ENCODE measurements around the gene FHIT. TPM values are rescaled to one million over a fixed set of nuclear protein-coding genes. Genes with fewer than 3 reads are reported as not detected.

FHIT gene
- total RNA-seq, 2 donors from 2014 or later, result 6.8 to 12.3 TPM

DNA sequence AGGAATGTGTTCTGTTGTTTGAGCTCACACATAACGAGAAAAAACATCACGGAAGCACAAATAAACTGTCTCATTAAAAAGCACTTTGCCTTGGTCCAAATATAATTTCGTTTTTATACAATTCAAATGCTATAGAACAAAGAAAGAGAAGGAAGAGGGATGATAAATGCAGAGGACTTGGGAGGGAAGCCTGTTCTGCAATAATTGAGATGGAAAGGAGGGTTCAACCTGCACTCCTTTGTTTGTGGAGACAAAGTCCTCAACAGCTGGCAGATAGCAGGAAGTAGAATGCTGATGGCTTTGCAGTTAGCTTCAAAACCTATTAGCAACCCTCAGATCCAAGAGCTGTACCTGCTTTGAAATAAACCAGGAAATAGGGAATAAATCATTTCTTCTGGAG is 1010.8 kb downstream of the FHIT start:
- Mint-ChIP-seq H3K4me3 (no peak overlapping the region), H3K4me1 (peaks cover 16% of the 10 kb centered on the region), H3K27ac (no peak overlapping the region), H3K9me3 (no peaks in the 10 kb centered on the region), H3K36me3 (ENCODE audit: low read depth) (no peaks in the 10 kb centered on the region), H3K27me3 (ENCODE audit: insufficient read depth) (no peaks in the 10 kb centered on the region)
- no peaks in the 10 kb centered on the region for H3K36me3 ChIP-seq (ENCODE audit: control insufficient read depth, insufficient read depth, low read length)
- 86% methylated on average over 2 of the region's 3 CpGs; no CpG with 5 or more reads in 1 of the 2 experiments for WGBS, 2 experiments (ENCODE audit: insufficient coverage in 1 of 2, insufficient read length in 1 of 2)
- H3K27me3 ChIP-seq (ENCODE audit: control insufficient read depth, insufficient read depth, low read length, poor library complexity, severe bottlenecking), result no peaks in the 10 kb centered on the region
- peak overlapping the region; percentile 31 for H3K4me3 ChIP-seq (ENCODE audit: low read length)
- H3K9ac ChIP-seq (ENCODE audit: extremely low read depth, low read length, poor library complexity, severe bottlenecking), result no peak overlapping the region
- peak; percentile 40 for DNase-seq
- H3K9me3 ChIP-seq (ENCODE audit: control insufficient read depth, low read length), result no peaks in the 10 kb centered on the region
- TF ChIP-seq, protein P1, sequence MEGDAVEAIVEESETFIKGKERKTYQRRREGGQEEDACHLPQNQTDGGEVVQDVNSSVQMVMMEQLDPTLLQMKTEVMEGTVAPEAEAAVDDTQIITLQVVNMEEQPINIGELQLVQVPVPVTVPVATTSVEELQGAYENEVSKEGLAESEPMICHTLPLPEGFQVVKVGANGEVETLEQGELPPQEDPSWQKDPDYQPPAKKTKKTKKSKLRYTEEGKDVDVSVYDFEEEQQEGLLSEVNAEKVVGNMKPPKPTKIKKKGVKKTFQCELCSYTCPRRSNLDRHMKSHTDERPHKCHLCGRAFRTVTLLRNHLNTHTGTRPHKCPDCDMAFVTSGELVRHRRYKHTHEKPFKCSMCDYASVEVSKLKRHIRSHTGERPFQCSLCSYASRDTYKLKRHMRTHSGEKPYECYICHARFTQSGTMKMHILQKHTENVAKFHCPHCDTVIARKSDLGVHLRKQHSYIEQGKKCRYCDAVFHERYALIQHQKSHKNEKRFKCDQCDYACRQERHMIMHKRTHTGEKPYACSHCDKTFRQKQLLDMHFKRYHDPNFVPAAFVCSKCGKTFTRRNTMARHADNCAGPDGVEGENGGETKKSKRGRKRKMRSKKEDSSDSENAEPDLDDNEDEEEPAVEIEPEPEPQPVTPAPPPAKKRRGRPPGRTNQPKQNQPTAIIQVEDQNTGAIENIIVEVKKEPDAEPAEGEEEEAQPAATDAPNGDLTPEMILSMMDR (conservative IDR thresholded peaks at IDR 0.05), result no peak
- H3K4me1 ChIP-seq (ENCODE audit: control insufficient read depth, insufficient read depth, low read length), result peaks cover 5% of the 10 kb centered on the region
- peak overlapping the region; percentile 11 for H3K27ac ChIP-seq (ENCODE audit: low read depth, low read length)

DNA sequence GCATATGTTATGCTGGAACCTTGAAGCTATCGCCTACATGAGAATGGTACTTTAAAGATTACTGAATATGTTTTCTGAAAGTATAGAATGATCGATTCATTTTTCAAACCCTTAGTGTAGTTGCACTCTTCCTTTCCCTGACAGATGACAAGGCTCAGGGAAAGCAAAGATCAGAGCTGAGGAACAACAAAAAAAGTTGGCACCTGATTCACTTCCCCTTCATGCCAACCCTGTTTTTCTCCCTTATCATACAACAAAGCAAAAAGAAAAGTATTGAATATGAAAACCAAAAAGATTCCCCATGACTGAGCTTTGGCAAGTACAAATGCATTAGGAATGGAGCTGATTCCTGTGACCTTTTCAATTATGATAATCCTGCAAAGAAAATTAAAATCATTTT is 1012.7 kb downstream of the FHIT start:
- DNase-seq, result no peak
- H3K4me3 Mint-ChIP-seq, result no peak overlapping the region
- peaks cover 14% of the 10 kb centered on the region for H3K4me1 Mint-ChIP-seq
- TF ChIP-seq, protein P1 (conservative IDR thresholded peaks at IDR 0.05), result no peak
- Histone ChIP-seq H3K27me3 (ENCODE audit: control insufficient read depth, insufficient read depth, low read length, poor library complexity, severe bottlenecking) (no peaks in the 10 kb centered on the region), H3K4me3 (ENCODE audit: low read length) (no peak overlapping the region), H3K9ac (ENCODE audit: extremely low read depth, low read length, poor library complexity, severe bottlenecking) (no peak overlapping the region), H3K27ac (ENCODE audit: low read depth, low read length) (no peak overlapping the region), H3K4me1 (ENCODE audit: control insufficient read depth, insufficient read depth, low read length) (peaks cover 5% of the 10 kb centered on the region), H3K36me3 (ENCODE audit: control insufficient read depth, insufficient read depth, low read length) (no peaks in the 10 kb centered on the region), H3K9me3 (ENCODE audit: control insufficient read depth, low read length) (peaks cover 4% of the 10 kb centered on the region)
- H3K36me3 Mint-ChIP-seq (ENCODE audit: low read depth), result no peaks in the 10 kb centered on the region
- no peaks in the 10 kb centered on the region for H3K27me3 Mint-ChIP-seq (ENCODE audit: insufficient read depth)
- 95 to 100% methylated on average over 2 of the region's 2 CpGs for WGBS, 2 experiments (ENCODE audit: insufficient coverage in 1 of 2, insufficient read length in 1 of 2)
- H3K9me3 Mint-ChIP-seq, result peaks cover 4% of the 10 kb centered on the region
- no peak overlapping the region for H3K27ac Mint-ChIP-seq

DNA sequence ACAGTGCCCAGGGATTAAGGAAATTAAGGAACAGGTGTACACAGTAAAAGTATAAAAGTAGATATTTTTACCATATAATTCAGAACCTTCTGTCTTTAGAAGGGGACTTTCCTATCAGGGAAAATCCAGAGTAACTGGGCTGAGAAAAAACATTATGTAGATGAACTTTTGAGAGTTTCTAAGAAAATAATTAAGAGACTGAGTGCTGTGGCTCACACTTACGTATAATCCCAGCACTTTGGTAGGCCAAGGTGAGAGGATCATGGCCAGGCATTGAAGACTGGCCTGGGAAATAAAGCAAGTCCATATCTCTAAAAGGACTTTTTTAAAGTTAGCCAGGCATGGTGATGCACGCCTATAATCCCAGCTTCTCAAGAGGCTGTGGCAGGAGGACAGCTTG is 1021.8 kb downstream of the FHIT start:
- WGBS, 2 experiments (ENCODE audit: insufficient coverage in 1 of 2, insufficient read length in 1 of 2), result 86 to 94% methylated on average over 1 to 2 of the region's 2 CpGs
- TF ChIP-seq, protein P1 (conservative IDR thresholded peaks at IDR 0.05), result no peak
- peaks cover 6% of the 10 kb centered on the region for H3K9me3 ChIP-seq (ENCODE audit: control insufficient read depth, low read length)

More for the DNA sequence above, 1021.8 kb downstream of the FHIT start:
- no peak for DNase-seq
- Histone ChIP-seq H3K4me1 (ENCODE audit: control insufficient read depth, insufficient read depth, low read length) (no peaks in the 10 kb centered on the region), H3K27ac (ENCODE audit: low read depth, low read length) (no peak overlapping the region), H3K27me3 (ENCODE audit: control insufficient read depth, insufficient read depth, low read length, poor library complexity, severe bottlenecking) (no peaks in the 10 kb centered on the region), H3K36me3 (ENCODE audit: control insufficient read depth, insufficient read depth, low read length) (no peaks in the 10 kb centered on the region), H3K4me3 (ENCODE audit: low read length) (no peak overlapping the region), H3K9ac (ENCODE audit: extremely low read depth, low read length, poor library complexity, severe bottlenecking) (no peak overlapping the region)
- no peak overlapping the region for H3K27ac Mint-ChIP-seq
- H3K4me3 Mint-ChIP-seq, result no peak overlapping the region
- no peaks in the 10 kb centered on the region for H3K36me3 Mint-ChIP-seq (ENCODE audit: low read depth)
- peaks cover 1% of the 10 kb centered on the region for H3K4me1 Mint-ChIP-seq
- peaks cover 4% of the 10 kb centered on the region for H3K9me3 Mint-ChIP-seq
- H3K27me3 Mint-ChIP-seq (ENCODE audit: insufficient read depth), result peaks cover 2% of the 10 kb centered on the region
